NCI-H446 (cell line): ENCODE data around the gene GNG7.
"Not testable (repeated sequence)": the region's sequence is repeated elsewhere in the genome, so short reads cannot be mapped to it uniquely, and the experiment has no call there.

Source experiments
- DNase-seq, 2 experiments: peaks; one replicate each; lab custom pipeline; 2025; lab: John Stamatoyannopoulos, UW

The GNG7 gene

DNA sequence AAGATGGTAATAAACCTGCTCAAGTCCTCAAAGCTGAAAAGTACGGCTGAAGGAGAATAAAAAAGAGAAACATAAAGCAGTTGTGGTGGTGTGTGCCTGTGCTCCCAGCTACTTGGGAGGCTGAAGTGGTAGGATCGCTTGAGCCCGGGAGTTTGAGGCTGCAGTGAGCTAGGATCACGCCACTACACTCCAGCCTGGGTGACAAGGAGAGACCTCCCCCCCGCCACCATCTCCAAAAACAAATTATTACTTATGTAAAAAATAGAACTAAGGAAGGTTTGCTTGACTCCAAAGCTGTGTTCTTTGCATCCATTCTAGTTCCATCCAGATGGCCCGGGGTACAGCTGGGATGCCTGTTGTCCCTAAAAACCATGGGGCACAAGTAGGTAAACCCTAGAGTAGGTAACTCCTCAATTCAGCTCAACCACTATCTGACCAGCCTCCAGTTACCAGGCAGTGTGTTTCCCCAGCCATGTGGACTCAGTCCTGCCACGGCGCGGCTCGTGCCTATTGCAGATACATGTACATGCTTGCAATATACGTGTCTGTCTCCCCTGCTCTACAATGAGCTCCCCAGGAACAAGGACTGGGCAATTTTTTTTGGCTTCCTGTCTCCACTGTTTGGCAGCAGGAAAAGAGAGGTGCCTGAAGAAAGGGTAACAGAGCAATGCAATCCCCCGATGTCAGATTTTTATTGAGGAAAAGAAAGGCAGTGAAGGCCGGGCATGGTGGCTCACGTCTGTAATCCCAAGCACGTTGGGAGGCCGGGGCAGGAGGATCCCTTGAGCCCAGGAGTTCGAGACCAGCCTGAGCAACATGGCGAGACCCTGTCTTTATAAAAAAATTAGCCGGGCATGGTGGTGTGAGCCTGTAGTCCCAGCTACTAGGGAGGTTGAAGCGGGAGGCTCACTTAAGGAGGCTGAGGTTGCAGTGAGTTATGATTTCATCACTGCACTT, 101.3 kb downstream of the GNG7 start:
- no peak for DNase-seq

DNA sequence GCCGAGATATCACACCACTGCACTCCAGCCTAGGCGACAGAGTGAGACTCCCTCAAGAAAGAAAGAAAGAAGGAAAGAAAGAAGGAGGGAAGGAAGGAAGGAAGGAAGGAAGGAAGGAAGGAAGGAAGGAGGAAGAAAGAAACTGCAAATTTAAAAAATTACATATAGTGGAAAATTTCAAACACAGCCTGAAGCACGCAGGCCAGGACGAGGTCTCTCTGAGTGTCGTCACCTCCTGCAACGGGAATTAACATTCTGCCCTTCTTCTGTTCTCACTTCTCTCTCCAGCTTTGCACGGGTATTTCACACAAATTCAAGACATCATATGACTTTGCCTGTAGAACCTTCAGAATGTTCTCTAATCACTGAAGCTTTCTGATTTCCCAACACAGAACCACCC, 108.2 kb downstream of the GNG7 start:
- no peak for DNase-seq

DNA sequence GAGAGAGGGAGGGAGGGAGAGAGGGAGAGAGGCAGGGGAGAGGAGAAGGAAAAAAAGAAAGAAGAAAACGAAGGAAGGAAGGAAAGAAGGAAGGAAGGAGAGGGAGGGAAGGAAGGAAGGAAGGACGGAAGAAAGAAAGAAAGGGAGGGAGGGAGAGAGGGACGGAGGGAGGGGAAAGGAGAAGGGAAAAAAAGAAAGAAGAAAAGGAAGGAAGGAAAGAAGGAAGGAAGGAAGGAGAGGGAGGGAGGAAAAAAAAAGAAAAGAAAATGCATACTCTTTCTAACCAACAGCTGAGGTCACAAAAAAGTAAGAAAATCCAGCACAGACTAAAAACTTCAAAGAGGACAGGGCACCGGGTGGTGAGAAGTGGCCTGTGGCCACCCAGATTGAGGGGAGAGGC, 109.7 kb downstream of the GNG7 start:
- DNase-seq = no peak

DNA sequence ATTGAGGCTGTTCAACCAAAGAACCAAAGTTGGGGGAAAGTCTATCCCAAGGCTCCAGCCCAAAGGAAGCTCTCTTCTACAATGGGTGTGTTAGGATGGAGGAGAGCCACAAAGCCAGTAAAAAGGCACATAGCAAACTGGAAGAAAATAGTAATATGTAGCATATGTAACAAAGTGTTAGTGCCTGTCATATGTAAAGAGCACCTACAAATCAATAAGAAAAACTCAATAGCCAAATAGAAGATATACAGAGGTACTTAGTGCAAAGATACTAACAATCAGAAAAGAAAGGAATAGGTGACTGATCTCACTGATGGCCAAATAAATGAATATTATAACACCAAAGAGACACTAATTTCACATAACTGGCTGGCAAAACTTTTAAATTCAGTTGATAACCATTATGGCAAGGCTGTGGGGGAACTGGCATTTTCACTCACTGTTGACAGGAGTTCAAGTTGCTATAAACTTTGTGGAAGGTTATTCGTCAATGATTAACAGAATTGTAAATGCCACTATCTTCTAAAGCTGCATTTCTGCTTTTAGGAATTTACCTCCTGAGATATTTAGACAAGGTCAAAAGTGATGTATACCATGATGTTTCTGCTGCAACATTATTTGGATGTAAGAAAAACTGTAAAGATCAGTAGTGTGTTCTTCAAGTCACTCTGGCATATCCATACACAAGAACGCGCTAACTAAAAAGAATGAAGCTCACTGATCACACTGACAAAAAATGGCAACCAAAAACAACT, 110.8 kb downstream of the GNG7 start:
- no peak for DNase-seq

DNA sequence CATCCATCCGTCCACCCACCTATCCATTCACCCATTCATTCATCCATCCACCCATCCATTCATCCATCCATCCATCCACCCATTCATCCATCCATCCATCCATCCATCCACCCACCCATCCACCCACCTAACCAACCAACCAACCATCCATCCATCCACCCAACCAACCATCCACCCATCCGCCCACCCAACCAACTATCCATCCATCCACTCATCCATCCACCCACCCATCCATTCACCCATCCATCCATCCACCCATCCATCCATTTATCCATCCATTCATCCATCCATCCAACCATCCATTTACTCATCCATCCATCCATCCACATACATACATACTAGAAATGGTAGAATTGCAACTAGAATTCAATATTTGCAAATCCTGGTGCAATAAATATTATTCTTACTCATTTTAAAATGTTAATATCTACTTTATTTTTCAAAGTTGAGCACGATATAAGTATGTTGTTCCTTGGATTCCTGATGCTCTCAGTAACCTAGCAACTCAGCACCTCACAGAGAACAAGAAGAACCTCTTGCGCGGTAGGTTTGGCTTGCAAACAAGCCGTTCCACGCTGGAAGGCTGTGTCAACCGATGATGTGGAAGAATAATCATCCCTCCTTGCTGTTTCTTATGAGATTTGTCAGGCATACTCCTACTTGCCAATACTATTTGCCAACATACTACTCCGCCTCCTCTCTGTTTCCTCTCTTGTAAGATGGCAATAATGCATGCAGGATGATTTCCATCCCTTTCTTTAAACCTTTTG, 111.7 kb downstream of the GNG7 start:
- DNase-seq = no peak

DNA sequence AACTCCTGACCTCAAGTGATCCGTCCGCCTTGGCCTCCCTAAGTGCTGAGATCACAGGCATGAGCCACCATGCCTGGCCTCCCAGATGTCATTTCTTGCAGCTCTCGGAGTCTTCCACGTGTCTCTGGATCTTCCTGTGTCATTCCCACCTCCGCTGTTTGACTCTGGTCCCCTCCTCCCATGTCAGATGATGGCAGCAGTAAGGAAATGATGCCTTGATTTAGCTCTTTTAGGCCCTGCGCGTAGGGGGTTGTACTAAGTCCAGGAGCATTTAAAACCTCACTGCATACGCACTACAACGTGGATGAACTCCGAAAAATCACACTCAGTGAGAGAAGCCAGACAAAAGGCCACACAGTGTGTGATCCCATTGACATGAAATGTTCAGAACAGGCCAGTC, 113.1 kb downstream of the GNG7 start:
- no peak for DNase-seq

DNA sequence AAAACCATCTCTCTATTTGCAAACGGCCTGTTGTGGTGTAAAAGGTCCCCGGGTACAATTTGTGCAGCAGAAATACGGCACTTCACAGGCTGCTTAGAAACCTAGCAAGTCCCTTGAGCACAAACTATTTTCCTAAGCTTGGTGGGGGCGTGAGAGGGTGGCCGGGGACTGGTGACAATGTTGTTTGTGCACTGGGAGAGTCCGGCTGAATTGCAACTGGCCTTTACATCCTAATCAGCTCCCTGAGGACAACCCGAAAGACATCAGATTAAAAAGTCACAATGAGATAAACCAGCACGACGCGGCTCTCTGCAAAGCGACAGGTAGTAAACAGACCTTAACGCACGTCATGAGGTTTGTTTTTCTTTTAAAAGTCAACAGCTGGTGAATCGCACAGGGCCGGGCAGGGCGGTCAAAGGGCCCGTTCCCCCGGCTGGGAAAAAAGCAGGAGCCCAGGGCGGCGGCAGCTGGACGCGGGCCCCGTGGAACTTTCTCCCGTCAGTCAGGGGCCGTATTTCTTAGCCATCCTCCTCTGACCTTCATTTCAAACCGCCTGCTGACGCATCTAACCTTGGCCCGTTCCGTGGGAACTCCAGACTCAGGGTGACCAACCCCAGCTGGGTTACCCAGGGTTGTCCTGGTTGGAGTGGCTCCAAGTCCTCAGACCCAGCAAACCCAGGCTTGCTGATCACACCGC, 114.3 kb downstream of the GNG7 start:
- no peak for DNase-seq

DNA sequence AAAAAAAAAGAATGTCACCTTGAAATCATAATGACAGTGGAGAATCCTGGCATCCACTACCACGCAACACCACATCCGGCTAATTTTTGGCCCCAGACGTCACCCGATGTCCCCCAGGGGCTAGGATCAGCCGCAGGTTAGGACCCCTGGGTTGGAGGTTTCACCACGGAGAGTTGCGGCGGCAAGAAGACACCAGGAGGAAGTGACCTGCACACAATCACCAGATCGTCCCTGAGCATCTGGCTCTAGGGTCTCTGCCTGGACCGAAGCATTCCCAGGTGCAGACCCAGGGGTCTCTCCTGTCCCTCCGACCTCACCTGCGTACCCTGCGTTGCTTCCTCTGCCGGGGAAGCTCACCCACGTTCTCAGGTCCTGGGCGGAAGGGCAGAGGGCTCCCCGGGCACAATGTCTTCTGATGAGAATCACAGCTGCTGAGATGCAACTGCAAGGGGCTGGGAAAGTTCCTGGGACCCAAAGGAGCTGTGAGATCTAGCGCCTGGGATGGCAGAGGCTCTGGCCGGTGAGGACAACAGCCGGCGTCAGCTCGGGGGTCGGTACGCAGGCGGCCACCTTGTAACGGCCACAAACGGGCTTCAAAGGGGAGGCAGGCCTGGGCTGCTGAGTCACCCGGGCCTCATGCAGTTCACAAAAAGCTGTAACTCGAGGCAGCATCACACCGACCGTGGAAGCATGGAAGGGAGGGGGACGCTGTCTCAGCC, 115.3 kb downstream of the GNG7 start:
- no peak for DNase-seq

DNA sequence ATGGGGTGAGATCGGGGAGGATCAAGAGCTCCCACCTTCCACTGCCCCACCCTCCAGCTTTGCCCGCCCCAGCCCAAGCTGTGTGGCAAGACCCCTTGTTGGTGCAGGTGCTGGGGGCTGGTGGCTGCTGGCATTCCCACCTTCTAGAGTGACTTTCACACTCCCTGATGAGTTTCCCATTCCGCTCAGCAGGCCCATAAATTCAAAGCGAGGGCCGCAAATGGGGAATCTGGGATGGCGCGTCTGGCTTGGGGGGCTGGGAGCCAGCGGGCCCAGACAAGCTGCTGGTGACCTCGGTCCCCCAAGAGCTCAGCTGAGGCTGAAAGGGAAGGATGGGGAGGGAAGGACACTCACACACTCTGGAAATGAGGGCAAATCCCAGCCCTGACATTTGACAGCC, 116.3 kb downstream of the GNG7 start:
- no peak for DNase-seq

DNA sequence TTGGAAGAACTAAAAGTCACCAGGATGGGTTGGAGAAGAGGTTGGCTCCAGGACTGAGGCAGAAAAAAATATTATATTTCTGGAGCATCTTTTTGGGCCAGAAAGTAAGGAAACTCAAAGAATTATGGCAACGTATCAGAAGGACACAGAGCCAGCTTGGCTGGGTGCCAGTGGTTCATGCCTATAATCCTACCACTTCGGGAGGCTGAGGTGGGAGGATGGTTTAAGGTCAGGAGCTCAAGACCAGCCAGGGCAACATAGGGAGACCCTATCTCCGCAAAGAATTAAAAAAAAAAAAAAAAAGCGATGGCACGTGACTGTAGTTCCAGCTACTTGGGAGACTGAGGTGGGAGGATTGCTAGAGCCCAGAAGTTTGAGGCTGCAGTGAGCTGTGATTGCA, 118.5 kb downstream of the GNG7 start:
- DNase-seq = no peak

DNA sequence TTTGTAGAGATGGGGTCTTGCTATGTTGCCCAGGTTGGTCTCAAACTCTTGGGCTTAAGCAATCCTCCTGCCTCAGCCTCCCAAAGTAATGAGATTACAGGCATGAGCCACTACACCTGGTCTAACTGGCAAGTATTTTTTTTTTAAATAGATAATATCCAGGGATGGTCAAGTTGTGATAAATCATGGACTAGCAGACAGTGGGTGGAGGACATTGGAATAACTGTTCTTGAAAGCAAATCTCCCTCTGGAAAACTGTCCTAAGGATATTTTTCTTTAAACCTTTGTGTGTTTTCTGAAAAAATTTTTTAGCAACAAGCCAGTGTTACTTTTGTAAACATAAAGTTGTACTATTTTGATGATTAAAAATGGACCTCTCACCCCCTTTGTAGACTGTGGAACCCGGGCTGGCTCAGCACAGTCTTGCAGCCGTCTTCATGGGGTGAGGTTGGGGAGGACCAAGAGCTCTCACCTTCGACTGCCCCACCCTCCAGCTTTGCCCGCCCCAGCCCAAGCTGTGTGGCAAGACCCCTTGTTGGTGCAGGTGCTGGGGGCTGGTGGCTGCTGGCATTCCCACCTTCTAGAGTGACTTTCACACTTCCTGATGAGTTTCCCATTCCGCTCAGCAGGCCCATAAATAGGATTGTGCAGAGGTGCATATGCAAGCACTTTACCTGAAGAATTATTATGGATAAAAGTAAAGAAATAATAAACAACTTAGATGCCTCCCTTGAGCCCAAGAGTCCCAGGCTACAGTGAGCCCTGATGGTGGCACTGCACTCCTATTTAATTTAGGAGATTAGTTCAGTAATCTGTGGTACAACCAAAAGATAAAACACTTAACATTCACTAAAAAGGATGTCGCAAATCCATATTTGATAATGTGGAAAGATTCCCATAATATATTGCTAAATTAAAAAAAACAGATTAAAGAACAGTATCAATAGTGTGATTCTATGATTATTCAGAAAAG, 119.2 kb downstream of the GNG7 start:
- no peak for DNase-seq

DNA sequence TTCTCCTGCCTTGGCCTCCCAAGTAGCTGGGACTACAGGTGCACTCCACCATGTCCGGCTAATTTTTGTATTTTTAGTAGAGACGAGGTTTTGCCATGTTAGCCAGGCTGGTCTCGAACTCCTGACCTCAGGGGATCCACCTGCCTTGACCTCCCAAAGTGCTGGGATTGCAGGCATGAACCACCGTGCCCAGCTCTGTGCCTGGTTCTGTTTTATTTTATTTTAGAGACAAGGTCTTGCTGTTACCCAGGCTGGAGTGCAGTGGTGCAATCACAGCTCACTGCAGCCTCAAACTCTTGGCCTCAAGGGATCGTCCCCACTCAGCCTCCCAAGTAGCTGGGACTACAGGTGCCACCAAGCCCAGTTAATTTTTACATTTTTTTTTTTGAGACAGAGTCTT, 122.1 kb downstream of the GNG7 start:
- not testable (repeated sequence) for DNase-seq

DNA sequence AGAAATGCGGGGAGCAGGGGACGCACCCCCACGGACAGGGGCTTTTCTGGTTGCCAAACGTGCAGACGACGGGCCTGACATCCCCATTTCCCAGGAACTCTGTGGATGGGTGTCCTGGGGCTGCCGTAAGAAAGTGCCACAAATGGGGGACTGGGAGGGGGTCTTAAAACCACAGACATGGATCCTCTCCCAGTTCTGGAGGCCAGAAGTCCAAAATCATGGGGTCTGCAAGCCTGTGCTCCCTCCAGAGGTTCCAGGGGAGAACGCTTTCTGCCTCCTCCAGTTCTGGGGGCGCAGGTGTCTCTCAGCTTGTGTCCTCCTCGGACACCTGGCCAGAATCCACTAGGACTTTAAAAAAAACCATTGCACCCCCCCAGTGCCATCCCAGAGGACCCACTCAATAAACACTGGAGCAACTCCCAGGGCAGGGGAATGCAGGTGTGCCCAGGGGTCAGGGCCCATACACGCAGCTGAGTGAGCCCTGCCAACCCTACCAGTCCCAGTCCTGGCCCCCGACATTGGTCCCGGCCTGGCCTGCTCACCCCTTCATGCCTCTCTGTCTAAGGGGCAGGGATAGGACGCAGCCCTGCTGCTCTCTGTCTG, 122.7 kb downstream of the GNG7 start:
- no peak for DNase-seq

DNA sequence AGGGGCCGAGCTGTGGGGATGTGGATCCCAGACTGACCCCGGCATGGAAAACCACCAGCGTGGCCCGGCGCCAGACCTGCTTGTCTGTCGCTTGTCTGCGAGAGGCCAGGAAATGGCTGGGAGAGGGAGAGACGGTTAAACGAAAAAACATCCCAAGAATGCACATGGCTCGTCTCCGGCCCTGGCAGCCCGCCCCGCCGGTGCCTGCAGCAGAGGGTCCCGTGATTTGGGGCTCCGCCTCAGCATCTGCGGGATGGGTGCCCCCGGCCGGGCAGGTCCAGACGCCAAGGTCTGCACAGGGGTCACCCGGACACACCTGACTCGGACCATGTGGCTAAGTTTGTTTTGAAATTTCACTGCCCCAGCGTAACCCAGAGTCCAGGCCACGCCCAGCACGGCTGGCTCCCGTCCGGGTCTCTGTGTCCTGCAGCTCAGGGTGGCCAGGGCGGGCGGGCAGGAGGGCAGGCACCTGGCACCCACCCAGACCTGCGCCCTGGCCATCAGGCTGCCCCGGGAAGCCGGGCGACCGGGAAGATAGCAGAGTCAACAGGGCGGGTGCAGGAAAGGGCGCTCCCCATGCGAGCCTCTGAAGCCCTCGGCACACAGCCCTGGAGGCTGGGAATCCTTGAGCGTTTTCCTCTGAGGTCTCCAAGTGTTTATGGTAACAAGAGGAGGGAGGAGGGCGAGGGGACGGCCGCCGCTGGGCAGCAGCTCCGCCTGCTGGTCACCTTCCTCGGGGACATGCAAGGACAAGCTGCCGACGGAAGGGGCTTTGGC, 123.4 kb downstream of the GNG7 start:
- DNase-seq = peak in 1 of 2 experiments; percentile 48

DNA sequence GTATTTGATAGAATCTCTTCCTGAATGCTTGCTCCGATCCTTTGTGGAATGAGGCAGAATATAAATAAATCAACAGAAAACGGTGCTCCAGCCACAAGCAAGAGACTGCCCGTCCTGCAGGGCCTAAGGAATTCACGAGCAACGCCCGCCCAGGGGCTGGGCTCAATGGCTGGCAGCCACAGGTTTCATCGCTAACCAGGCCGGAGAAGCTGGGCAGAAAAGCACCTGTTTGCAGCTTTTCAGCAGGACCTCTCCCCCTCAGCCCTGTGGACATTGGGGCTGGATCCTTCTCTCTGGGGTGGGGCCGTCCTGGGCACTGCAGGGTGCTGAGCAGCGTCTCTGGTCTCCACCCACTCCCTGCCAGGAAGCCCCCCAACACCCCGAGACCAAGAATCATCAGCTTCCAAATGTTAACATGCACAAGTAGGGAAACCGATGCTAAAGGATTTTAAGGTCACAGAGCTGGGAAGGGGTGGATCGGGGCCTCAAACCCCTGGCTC, 124.1 kb downstream of the GNG7 start:
- DNase-seq = no peak

DNA sequence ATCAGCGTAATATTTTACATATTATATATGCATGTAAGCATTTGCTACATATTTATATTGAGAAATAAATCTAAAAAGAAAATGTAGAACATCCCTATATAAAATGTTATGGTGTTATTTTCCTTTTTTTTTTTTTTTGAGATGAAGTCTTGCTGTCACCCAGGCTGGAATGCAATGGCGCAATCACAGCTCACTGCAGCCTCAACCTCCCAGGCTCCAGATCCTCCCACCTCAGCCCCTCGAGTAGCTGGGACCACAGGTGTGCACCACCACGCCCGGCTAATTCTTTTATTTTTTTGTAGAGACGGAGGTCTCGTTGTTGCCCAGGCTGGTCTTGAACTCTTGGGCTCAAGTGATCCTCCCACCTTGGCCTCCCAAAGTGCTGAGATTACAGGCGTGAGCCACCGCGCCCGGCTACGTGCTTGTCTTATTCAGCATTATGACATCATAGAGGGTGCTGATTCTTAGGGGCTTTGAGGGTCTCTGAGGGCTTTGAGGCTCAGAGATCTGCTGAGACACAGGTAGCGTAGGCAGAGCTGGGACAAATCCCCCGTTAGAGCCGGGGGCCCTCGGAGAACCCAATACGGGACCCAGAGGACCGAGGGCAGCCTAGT, 124.7 kb downstream of the GNG7 start:
- DNase-seq = no peak

DNA sequence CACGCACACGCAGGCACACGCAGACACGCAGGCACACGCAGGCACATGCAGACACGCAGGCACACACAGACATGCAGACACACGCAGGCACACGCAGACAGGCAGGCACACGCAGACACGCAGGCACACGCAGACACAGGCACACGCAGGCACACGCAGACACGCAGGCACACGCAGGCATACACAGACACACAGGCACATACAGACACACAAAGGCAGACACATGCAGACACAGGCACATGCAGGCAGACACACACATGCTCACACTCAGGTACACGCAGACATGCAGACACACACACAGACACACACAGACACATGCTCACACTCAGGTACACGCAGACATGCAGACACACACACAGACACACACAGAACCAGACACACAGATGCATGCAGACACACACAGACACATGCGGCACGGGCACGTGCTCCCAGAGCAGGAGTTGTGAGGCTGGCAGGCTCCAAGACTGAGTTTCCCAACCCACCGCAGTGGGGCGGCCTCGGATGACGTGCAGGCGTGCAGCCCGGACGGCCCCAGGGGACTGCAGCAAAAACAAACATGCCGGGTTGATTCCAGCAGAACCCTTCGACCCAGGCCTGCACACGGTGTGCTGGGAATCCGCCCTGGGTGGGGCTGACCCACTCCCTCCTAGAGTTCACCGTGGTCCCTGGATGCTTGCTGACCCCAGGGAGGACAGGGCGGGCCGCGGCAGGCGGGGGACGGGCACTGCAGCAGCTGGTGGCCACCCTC, 126.6 kb downstream of the GNG7 start:
- DNase-seq = no peak
